A673 (cell line): ENCODE measurements around the gene HLA-DRA. TPM values are rescaled to one million over a fixed set of nuclear protein-coding genes. Genes with fewer than 3 reads are reported as not detected.

Source experiments
- BruUV-seq: library from RNA; stranded (reverse); fragments of 400-500 nt; replicated peaks from 2 replicates; lab custom pipeline; 2021; lab: Mats Ljungman, UMichigan
- CTCF ChIA-PET: fragments of 300-600 bp; sonication (Branson Sonifier 250); formaldehyde crosslinking; loops from one replicate; lab custom pipeline; 2022; ENCODE audit warnings: antibody characterized with exemption; lab: Charles Lee
- POLR2A ChIA-PET: fragments of 300-600 bp; sonication (Branson Sonifier 250); formaldehyde crosslinking; loops from one replicate; lab custom pipeline; 2022; ENCODE audit warnings: antibody characterized with exemption; ENCODE audit not compliant: low non-redundant PET; lab: Charles Lee
- DNase-seq: peaks from one replicate; pipeline ENCODE4 v3.0.0-alpha.2; 2015; ENCODE audit warnings: low spot score
- H3K27ac ChIP-seq: fragments of 200-600 bp; sonication (generic); 2 replicates; pipeline ENCODE4 v1.5.1; 2016; ENCODE audit warnings: mixed run types, low read depth, mild to moderate bottlenecking, mixed read lengths, antibody characterized with exemption, low read length; ENCODE audit not compliant: poor library complexity, severe bottlenecking
- H3K27me3 ChIP-seq: fragments of 200-600 bp; sonication (generic); replicated peaks from 2 replicates; pipeline ENCODE4 v1.6.1; 2017; ENCODE audit warnings: mixed run types, low read depth, mild to moderate bottlenecking, mixed read lengths, antibody characterized with exemption, low read length; ENCODE audit not compliant: insufficient read depth, poor library complexity
- H3K36me3 ChIP-seq: fragments of 200-600 bp; sonication (generic); 2 replicates; pipeline ENCODE4 v1.6.1; 2016; ENCODE audit warnings: mixed run types, mild to moderate bottlenecking, mixed read lengths, antibody characterized with exemption, low read length; ENCODE audit not compliant: insufficient read depth, poor library complexity, severe bottlenecking
- H3K4me1 ChIP-seq: fragments of 200-600 bp; sonication (generic); 2 replicates; pipeline ENCODE4 v1.6.1; 2017; ENCODE audit warnings: mixed run types, mild to moderate bottlenecking, mixed read lengths, antibody characterized with exemption, low read length; ENCODE audit not compliant: insufficient read depth, poor library complexity, severe bottlenecking
- H3K4me3 ChIP-seq: fragments of 200-600 bp; sonication (generic); 2 replicates; pipeline ENCODE4 v1.5.1; 2016; ENCODE audit warnings: low read depth, mixed run types, mild to moderate bottlenecking, mixed read lengths, low read length; ENCODE audit not compliant: poor library complexity, severe bottlenecking
- H3K9me3 ChIP-seq: fragments of 200-600 bp; sonication (generic); 2 replicates; pipeline ENCODE4 v1.6.1; 2016; ENCODE audit warnings: mixed run types, low read depth, mild to moderate bottlenecking, mixed read lengths, antibody characterized with exemption, low read length; ENCODE audit not compliant: poor library complexity, severe bottlenecking
- CTCF ChIP-seq: fragments of 300-800, 200-600 bp; sonication (generic); conservative IDR thresholded peaks from 2 replicates; pipeline ENCODE4 v1.5.1; 2017; ENCODE audit warnings: low read depth, mild to moderate bottlenecking, antibody characterized with exemption, low read length, moderate library complexity, mixed read lengths
- EZH2 ChIP-seq: fragments of 200-600 bp; sonication (generic); IDR thresholded peaks from 2 replicates; pipeline ENCODE4 v1.6.1; 2017; ENCODE audit warnings: borderline replicate concordance, low read depth, mild to moderate bottlenecking, mixed read lengths, antibody characterized with exemption, low read length; ENCODE audit not compliant: poor library complexity, severe bottlenecking
- intact Hi-C: fragments of 100-400 bp; cut with micrococcal nuclease; formaldehyde crosslinking; loops from one replicate; pipeline ENCODE4 v1.10.0; 2022; ENCODE audit not compliant: unreplicated experiment
- total RNA-seq: library from RNA; stranded (reverse); gene quantifications from 2 replicates; pipeline ENCODE4 v1.2.3, GENCODE V29; 2021

Gene HLA-DRA
- total RNA-seq, 1 experiment from 2014 or later = not detected

GRCh38 chr6:32402812-32403211, 36.9 kb upstream of the HLA-DRA start:
- Histone ChIP-seq H3K9me3 (no peaks in the 10 kb centered on the region), H3K4me3 (no peak overlapping the region), H3K27ac (no peak overlapping the region), H3K27me3 (peaks cover 49% of the 10 kb centered on the region), H3K4me1 (no peaks in the 10 kb centered on the region), H3K36me3 (no peaks in the 10 kb centered on the region)
- CTCF ChIA-PET = no interaction called here
- BruUV-seq = no TSS peak
- POLR2A ChIA-PET = no interaction called here
- no peak for TF ChIP-seq CTCF
- intact Hi-C loops = no loop called here
- DNase-seq = no peak

- BruUV-seq = no TSS peak
- intact Hi-C loops = no loop called here
- ChIA-PET POLR2A (no interaction called here), CTCF (no interaction called here)
- Histone ChIP-seq H3K27ac (no peak overlapping the region), H3K4me1 (no peaks in the 10 kb centered on the region), H3K9me3 (no peaks in the 10 kb centered on the region), H3K36me3 (no peaks in the 10 kb centered on the region), H3K27me3 (peaks cover 63% of the 10 kb centered on the region), H3K4me3 (no peak overlapping the region)
- TF ChIP-seq EZH2 = no peak
- TF ChIP-seq CTCF = no peak
- DNase-seq = no peak
These were observed 34.0 kb upstream of the HLA-DRA start for GRCh38 chr6:32405656-32406055.

GRCh38 chr6:32406197-32406596, 33.5 kb upstream of the HLA-DRA start:
- H3K9me3 ChIP-seq = no peaks in the 10 kb centered on the region
- H3K27me3 ChIP-seq = peaks cover 63% of the 10 kb centered on the region
- no peak for TF ChIP-seq CTCF
- no peak for TF ChIP-seq EZH2
- no peaks in the 10 kb centered on the region for H3K4me1 ChIP-seq
- intact Hi-C loops = no loop called here
- H3K36me3 ChIP-seq = no peaks in the 10 kb centered on the region
- no peak overlapping the region for H3K27ac ChIP-seq
- ChIA-PET CTCF (interaction anchor here (0.6 kb wide), 1 partner anchor 1223 kb away, joined by 3 read pairs; no protein-coding TSS in a partner anchor), POLR2A (no interaction called here)
- BruUV-seq = no TSS peak
- H3K4me3 ChIP-seq = no peak overlapping the region
- no peak for DNase-seq
